ENCODE results near the gene AP2S1. TPM values are rescaled to one million over a fixed set of nuclear protein-coding genes. Genes with fewer than 3 reads are reported as not detected.

The AP2S1 gene
- total RNA-seq, 1 donor from 2014 or later: 96.9 TPM

GRCh38 chr19:46861691-46862502 lies 11.3 kb upstream of the AP2S1 start:
- DNase-seq (ENCODE audit: low spot score, unreplicated experiment): no peak
- no peak for TF ChIP-seq CTCF (IDR thresholded peaks at IDR 0.05; ENCODE audit: unreplicated experiment)
- H3K36me3 Mint-ChIP-seq (ENCODE audit: insufficient read depth): peaks cover 4% of the 10 kb centered on the region
- H3K27me3 Mint-ChIP-seq: no peaks in the 10 kb centered on the region
- no peak overlapping the region for H3K27ac Mint-ChIP-seq
- peaks cover 18% of the 10 kb centered on the region for H3K4me1 Mint-ChIP-seq (ENCODE audit: low read depth)
- no peaks in the 10 kb centered on the region for H3K9me3 Mint-ChIP-seq (ENCODE audit: low read depth)
- no peak overlapping the region for H3K4me3 Mint-ChIP-seq (ENCODE audit: low read depth)

GRCh38 chr19:46860846-46861690 lies 10.4 kb upstream of the AP2S1 start, which contains the start of gene ARHGAP35:
Gene ARHGAP35, plus strand, starts transcription at chr19:46860997. Its CDS starts 57,679 bp downstream, at chr19:46918676.
- no peak for TF ChIP-seq CTCF (IDR thresholded peaks at IDR 0.05; ENCODE audit: unreplicated experiment)
- DNase-seq (ENCODE audit: low spot score, unreplicated experiment): no peak
- peak within 1 kb of the TSS; percentile 79 for H3K4me3 Mint-ChIP-seq (ENCODE audit: low read depth)
- H3K27me3 Mint-ChIP-seq: no peaks in the 10 kb centered on the region
- peak within 1 kb of the TSS; percentile 98 for H3K27ac Mint-ChIP-seq
- H3K36me3 Mint-ChIP-seq (ENCODE audit: insufficient read depth): peaks cover 4% of the 10 kb centered on the region
- peaks cover 20% of the 10 kb centered on the region for H3K4me1 Mint-ChIP-seq (ENCODE audit: low read depth)
- no peaks in the 10 kb centered on the region for H3K9me3 Mint-ChIP-seq (ENCODE audit: low read depth)

- peak overlapping the region; percentile 79 for H3K4me3 Mint-ChIP-seq (ENCODE audit: low read depth)
These were observed 9.6 kb upstream of the AP2S1 start for GRCh38 chr19:46860125-46860845.

GRCh38 chr19:46859637-46860124 lies 9.0 kb upstream of the AP2S1 start:
- no peak for TF ChIP-seq CTCF (IDR thresholded peaks at IDR 0.05; ENCODE audit: unreplicated experiment)
- H3K4me3 Mint-ChIP-seq (ENCODE audit: low read depth): peak overlapping the region; percentile 79
- DNase-seq (ENCODE audit: low spot score, unreplicated experiment): no peak
- H3K27ac Mint-ChIP-seq: peak overlapping the region; percentile 98
- H3K4me1 Mint-ChIP-seq (ENCODE audit: low read depth): peaks cover 11% of the 10 kb centered on the region
- H3K36me3 Mint-ChIP-seq (ENCODE audit: insufficient read depth): no peaks in the 10 kb centered on the region
- H3K27me3 Mint-ChIP-seq: no peaks in the 10 kb centered on the region
- H3K9me3 Mint-ChIP-seq (ENCODE audit: low read depth): no peaks in the 10 kb centered on the region

More at GRCh38 chr19:46860125-46860845, 9.6 kb upstream of the AP2S1 start:
- Mint-ChIP-seq H3K9me3 (ENCODE audit: low read depth) (no peaks in the 10 kb centered on the region), H3K27me3 (no peaks in the 10 kb centered on the region), H3K36me3 (ENCODE audit: insufficient read depth) (no peaks in the 10 kb centered on the region), H3K27ac (peak overlapping the region; percentile 98), H3K4me1 (ENCODE audit: low read depth) (peaks cover 16% of the 10 kb centered on the region)
- DNase-seq (ENCODE audit: low spot score, unreplicated experiment): peak; percentile 91
- TF ChIP-seq CTCF (IDR thresholded peaks at IDR 0.05; ENCODE audit: unreplicated experiment): no peak
